Natural killer cell (primary cell): ENCODE results near the gene VEGFA. TPM values are rescaled to one million over a fixed set of nuclear protein-coding genes. Genes with fewer than 3 reads are reported as not detected.

ENCODE experiments used
- ATAC-seq, 3 donors: fragments of 150-1000 bp in 2 of 3; fragments of 200-7000 bp in 1 of 3; cut with Tn5 transposase; 1 replicate in 1 of 3; 2 replicates in 2 of 3; pipeline ENCODE4 v1.10.0; 2021; ENCODE audit warnings: mild to moderate bottlenecking in 2 of 3, moderate library complexity in 2 of 3
- DNase-seq, 2 donors: peaks; one replicate each; pipeline versions ENCODE4 v3.0.0 to v3.0.0-alpha.2; 2013 to 2021; ENCODE audit warnings: mixed read lengths in 1 of 2
- H3K27ac ChIP-seq: one replicate; pipeline ENCODE4 v1.5.1; 2013; ENCODE audit warnings: mild to moderate bottlenecking, low read length
- H3K27me3 ChIP-seq: one replicate; pipeline ENCODE4 v1.6.1; 2013; ENCODE audit warnings: low read length; ENCODE audit not compliant: control insufficient read depth, insufficient read depth
- H3K36me3 ChIP-seq: one replicate; pipeline ENCODE4 v1.6.1; 2013; ENCODE audit warnings: low read length; ENCODE audit not compliant: control insufficient read depth, insufficient read depth
- H3K4me1 ChIP-seq: one replicate; pipeline ENCODE4 v1.6.1; 2013; ENCODE audit warnings: low read length; ENCODE audit not compliant: control insufficient read depth, insufficient read depth
- H3K4me3 ChIP-seq: one replicate; pipeline ENCODE4 v1.5.1; 2013; ENCODE audit warnings: low read length
- H3K9me3 ChIP-seq: one replicate; pipeline ENCODE4 v1.6.1; 2013; ENCODE audit warnings: low read length; ENCODE audit not compliant: control insufficient read depth, insufficient read depth
- H3K27ac Mint-ChIP-seq, 2 donors: one replicate each; pipeline ENCODE4 v1.8.0; 2022; ENCODE audit warnings: mild to moderate bottlenecking in 2 of 2, mixed read lengths in 2 of 2, moderate library complexity in 1 of 2
- H3K27me3 Mint-ChIP-seq, 2 donors: one replicate each; pipeline ENCODE4 v1.8.0; 2022; ENCODE audit warnings: low read depth in 2 of 2, mixed read lengths in 2 of 2
- H3K36me3 Mint-ChIP-seq: one replicate; pipeline ENCODE4 v1.8.0; 2022; ENCODE audit warnings: mixed read lengths
- H3K4me1 Mint-ChIP-seq, 2 donors: one replicate each; pipeline ENCODE4 v1.8.0; 2022; ENCODE audit warnings: mixed read lengths in 2 of 2
- H3K4me3 Mint-ChIP-seq: one replicate; pipeline ENCODE4 v1.8.0; 2022; ENCODE audit warnings: mild to moderate bottlenecking, moderate library complexity, mixed read lengths
- H3K9me3 Mint-ChIP-seq, 2 donors: one replicate each; pipeline ENCODE4 v1.8.0; 2022; ENCODE audit warnings: mixed read lengths in 2 of 2
- CTCF ChIP-seq: fragments of 200-600 bp; IDR thresholded peaks from one replicate; pipeline ENCODE4 v1.8.0; 2022; ENCODE audit warnings: antibody characterized with exemption
- WGBS: methylation state at CpG from one replicate; pipeline ENCODE4 v1.1.7; 2013; ENCODE audit warnings: missing lambda C conversion rate; ENCODE audit not compliant: insufficient coverage; 5-methylcytosine and 5-hydroxymethylcytosine counted together
- intact Hi-C: fragments of 100-400 bp; cut with micrococcal nuclease; formaldehyde crosslinking; loops from one replicate; pipeline ENCODE4 v1.14.2; 2022
- total RNA-seq, 4 donors: library from RNA; stranded (reverse); fragments of 120-200 nt in 1 of 4; gene quantifications; one replicate each; pipeline versions ENCODE4 v1.2.3 to v1.2.4, GENCODE V29; 2013 to 2022

Gene VEGFA
- total RNA-seq, 3 donors from 2014 or later (not counting 1 experiment from before 2014, with no cell fraction given): 3.6 to 27.5 (median 3.7) TPM

- Mint-ChIP-seq H3K27me3 (no peaks in the 10 kb centered on the region), H3K27ac (no peak overlapping the region), H3K9me3 (no peaks in the 10 kb centered on the region), H3K4me3 (no peak overlapping the region), H3K4me1 (no peaks in the 10 kb centered on the region), H3K36me3 (no peaks in the 10 kb centered on the region)
- 87% methylated on average over 11 of the region's 11 CpGs for WGBS
- DNase-seq: no peak
- intact Hi-C loops: no loop called here
- Histone ChIP-seq H3K27ac (no peak overlapping the region), H3K4me1 (no peaks in the 10 kb centered on the region), H3K36me3 (no peaks in the 10 kb centered on the region), H3K9me3 (no peaks in the 10 kb centered on the region), H3K27me3 (no peaks in the 10 kb centered on the region), H3K4me3 (no peak overlapping the region)
- TF ChIP-seq CTCF: no peak
- no peak for ATAC-seq
These were observed 12.9 kb downstream of the VEGFA start for GRCh38 chr6:43782764-43783513.

- Histone ChIP-seq H3K9me3 (no peaks in the 10 kb centered on the region), H3K4me3 (no peak overlapping the region), H3K27ac (no peak overlapping the region), H3K27me3 (no peaks in the 10 kb centered on the region), H3K36me3 (no peaks in the 10 kb centered on the region), H3K4me1 (no peaks in the 10 kb centered on the region)
- Mint-ChIP-seq H3K4me1 (no peaks in the 10 kb centered on the region), H3K27me3 (no peaks in the 10 kb centered on the region), H3K36me3 (no peaks in the 10 kb centered on the region), H3K4me3 (no peak overlapping the region), H3K27ac (no peak overlapping the region), H3K9me3 (no peaks in the 10 kb centered on the region)
- intact Hi-C loops: no loop called here
- DNase-seq (no peak), ATAC-seq (no peak)
- WGBS: 90% methylated on average over 25 of the region's 26 CpGs
- no peak for TF ChIP-seq CTCF
These were observed 14.2 kb downstream of the VEGFA start for GRCh38 chr6:43784049-43784855.

GRCh38 chr6:43785220-43785752 is 15.3 kb downstream of the VEGFA start:
- H3K36me3 ChIP-seq: no peaks in the 10 kb centered on the region
- H3K27ac Mint-ChIP-seq: no peak overlapping the region
- H3K4me3 ChIP-seq: no peak overlapping the region
- H3K27me3 ChIP-seq: no peaks in the 10 kb centered on the region
- TF ChIP-seq CTCF: no peak
- no peaks in the 10 kb centered on the region for H3K27me3 Mint-ChIP-seq
- ATAC-seq (no peak), DNase-seq (no peak)
- no peak overlapping the region for H3K27ac ChIP-seq
- H3K36me3 Mint-ChIP-seq: no peaks in the 10 kb centered on the region
- intact Hi-C loops: no loop called here
- H3K9me3 ChIP-seq: no peaks in the 10 kb centered on the region
- H3K4me1 Mint-ChIP-seq: no peaks in the 10 kb centered on the region
- H3K4me3 Mint-ChIP-seq: no peak overlapping the region
- H3K9me3 Mint-ChIP-seq: no peaks in the 10 kb centered on the region
- WGBS: 89% methylated on average over 11 of the region's 14 CpGs
- H3K4me1 ChIP-seq: no peaks in the 10 kb centered on the region
